Measurements from ENCODE around the gene SZRD1.

The SZRD1 gene

DNA sequence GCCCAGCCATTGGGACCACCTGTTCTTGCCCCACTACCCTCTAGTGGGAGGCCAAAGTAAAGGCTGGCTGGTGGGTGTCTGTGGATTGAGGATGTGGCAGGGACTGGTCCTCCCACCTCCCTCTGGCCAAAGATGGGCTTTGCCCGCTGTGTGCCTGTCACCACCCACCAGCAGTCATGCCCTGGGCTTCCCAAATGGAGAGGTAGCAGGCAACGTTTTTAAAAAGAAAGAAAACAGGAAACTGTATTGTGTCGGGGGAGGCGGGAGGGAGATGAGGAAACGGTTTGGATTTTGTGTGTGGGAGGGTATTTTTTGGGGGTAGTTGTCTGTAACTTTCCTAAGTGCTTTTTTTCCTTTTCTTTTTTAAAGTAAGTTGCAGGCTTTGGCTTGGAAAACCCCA is 30.1 kb downstream of the SZRD1 start:
- no peak for DNase-seq

- DNase-seq: no peak
Observed at GRCh38 chr1:16398371-16398953, 31.4 kb downstream of the SZRD1 start.

- DNase-seq: no peak
Observed at GRCh38 chr1:16402742-16403141, 35.7 kb downstream of the SZRD1 start.

GRCh38 chr1:16405441-16405840 is 38.4 kb downstream of the SZRD1 start:
- no peak for DNase-seq

DNA sequence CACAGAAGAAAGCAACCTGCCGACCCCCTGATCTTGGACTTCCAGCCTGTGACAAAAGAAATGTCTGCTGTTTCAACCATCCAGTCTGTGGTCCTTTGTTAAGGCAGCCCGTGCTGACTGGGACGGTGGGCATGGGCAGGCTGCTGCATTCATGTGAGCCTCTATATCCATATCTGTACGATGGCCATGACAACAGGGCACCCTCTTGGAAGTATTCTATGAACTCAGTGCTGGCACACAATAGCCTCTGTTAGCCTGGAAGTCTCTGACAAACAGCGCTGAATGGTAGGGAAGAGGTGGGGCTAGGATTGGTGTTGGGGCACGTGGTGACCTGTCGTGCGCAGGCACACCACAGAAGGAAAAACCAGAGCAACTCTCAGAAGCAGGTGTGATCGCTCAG is 39.8 kb downstream of the SZRD1 start:
- no peak for DNase-seq

DNA sequence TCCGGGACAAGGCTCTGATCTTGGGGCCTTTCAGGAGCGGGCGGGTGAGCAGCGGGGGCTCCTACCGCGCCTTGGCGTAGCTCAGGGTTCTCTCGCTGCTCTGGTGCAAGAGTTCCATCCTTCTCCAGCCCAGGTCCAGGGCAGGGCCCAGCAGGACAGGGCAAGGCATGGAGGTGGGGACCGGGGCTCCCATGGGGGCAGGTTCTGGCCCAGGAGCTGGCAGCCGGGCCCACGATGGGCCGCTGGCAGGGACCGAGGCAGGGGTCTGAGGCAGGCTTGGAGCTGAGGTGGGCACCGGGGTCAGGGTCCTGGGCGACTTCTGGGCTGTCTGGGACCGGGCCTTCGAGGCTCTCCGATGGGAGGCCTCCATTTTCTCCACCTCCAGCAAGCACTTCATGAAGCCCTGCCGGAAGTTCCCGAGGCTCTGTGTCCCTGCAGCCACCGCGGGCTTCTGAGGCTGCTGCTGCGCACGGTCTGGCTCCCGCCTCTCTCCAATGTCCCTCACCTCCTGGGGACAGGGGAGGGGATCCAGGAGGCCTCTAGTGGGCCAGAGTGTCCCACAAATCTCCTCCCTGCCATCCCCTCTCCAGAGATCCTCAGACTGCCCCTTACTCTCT is 42.6 kb downstream of the SZRD1 start:
- no peak for DNase-seq

DNA sequence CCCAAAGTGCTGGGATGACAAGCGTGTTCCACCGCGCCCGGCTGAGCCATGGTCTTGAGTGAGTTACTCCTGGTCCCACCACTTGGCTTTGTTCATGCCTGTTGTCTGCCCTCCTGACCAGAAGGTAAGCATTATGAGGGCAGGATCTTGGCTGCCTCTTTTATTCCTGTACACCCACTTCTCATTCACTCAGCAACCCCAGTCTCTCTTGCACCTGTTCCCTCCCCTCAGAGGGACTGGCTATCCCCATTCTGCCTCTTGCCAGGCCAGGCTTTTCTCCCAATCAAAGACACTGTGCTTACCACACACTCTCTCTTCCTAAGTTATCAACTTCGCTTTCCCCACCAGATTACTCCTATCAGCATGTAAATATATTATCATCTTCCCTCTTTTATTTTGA is 43.8 kb downstream of the SZRD1 start:
- no peak for DNase-seq

- DNase-seq: no peak
Observed at GRCh38 chr1:16413191-16413590, 46.1 kb downstream of the SZRD1 start.

- DNase-seq: no peak
Observed at GRCh38 chr1:16418823-16419425, 51.9 kb downstream of the SZRD1 start.

DNA sequence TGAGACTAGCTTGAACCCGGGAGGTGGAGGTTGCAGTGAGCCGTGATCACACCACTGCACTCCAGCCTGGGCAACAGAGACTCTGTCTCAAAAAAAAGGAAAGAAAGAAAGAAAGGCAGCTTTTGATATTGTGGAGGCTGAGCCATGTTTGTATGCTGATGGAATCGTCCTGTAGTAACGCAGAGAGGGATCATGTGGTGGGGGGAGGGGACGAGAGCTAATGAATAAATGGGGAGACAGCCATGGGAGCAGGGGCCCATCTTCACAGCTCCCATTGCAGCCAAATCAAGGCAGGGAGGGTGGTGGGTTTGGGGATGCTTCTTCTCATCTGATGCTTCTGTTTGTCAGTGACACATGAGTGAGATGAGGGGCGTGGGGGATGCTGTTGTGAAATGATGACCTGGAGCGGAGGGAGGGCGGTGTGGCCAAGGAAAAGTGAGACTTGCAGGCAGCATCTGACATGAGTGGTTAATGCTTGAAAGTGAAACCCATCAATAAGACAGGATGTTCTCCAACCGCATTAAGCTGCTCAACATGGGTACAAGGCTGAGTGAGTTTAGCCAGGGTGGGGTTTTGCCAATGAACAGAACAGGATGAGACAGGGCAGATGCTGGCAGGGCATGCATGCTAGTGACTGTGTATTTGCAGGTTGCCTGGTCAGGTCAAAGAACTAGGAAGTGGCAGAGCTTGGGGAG is 53.5 kb downstream of the SZRD1 start:
- peak; percentile 29 for DNase-seq

- DNase-seq: no peak
Observed at GRCh38 chr1:16421201-16421600, 54.2 kb downstream of the SZRD1 start.

DNA sequence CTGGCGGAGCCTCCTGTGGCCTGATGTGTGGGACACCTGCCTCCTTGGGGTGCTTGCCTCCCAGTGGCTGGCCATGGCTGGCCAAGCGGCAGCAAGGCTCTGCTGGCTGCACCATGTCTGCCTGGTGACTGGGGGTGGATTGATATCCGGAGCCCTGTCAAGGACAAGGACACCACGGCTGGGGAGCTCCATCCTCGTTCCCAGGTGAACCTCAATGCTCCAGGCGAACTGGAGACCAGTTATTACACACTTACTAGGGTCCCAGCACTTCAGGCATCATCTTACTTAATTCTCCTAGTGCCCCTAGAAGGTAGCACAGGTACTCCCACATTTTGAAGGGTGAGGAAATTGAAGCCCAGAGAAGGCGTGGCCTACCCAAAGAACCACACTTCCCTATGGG is 55.0 kb downstream of the SZRD1 start:
- no peak for DNase-seq

GRCh38 chr1:16425125-16426025 is 58.3 kb downstream of the SZRD1 start:
- DNase-seq: no peak

DNA sequence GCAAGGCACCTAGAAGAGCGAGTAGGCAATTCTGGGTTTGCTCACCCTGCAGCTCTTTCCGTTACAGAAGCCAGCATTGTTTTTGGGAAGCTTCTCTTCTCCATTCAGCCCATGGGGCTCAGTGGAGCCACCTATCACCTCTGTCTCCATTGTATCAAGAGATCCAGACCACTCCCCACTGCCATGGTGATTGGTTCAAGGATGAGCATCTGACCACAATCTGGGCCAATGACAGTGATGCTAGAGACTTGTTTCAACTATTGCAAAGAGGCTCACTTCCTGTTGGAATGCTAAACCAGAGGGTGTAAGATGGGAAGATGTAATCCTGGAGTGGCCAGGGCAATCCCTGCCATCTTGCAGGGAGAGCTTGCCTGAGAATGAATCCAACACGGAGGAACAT is 63.6 kb downstream of the SZRD1 start:
- DNase-seq: no peak

GRCh38 chr1:16433030-16433429 is 66.0 kb downstream of the SZRD1 start:
- no peak for DNase-seq

DNA sequence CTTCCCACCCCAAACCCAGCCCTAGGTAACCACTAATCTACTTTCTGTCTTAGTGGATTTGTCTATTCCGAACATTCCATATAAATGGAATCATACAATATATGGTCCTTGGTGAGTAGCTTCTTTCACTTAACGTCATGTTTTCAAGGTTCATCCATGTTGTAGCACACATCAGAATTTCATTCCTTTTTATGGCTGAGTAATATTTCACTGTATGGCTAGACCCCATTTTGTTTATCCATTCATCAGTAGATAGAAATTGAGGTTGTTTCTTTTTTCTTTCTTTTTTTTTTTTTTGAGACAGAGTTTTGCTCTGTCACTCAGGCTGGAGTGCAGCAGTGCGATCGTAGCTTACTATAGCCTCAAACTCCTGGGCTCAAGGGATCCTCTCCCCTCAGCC is 67.0 kb downstream of the SZRD1 start:
- no peak for DNase-seq

GRCh38 chr1:16434501-16434900 is 67.5 kb downstream of the SZRD1 start:
- DNase-seq: no peak

GRCh38 chr1:16436946-16437474 is 70.0 kb downstream of the SZRD1 start, which contains the start of gene SPATA21:
Gene SPATA21, minus strand, starts transcription at chr1:16437424. Its CDS starts 6,053 bp downstream, at chr1:16431371.
- DNase-seq: no peak

- no peak for DNase-seq
Observed at GRCh38 chr1:16438516-16438915, 71.5 kb downstream of the SZRD1 start.

DNA sequence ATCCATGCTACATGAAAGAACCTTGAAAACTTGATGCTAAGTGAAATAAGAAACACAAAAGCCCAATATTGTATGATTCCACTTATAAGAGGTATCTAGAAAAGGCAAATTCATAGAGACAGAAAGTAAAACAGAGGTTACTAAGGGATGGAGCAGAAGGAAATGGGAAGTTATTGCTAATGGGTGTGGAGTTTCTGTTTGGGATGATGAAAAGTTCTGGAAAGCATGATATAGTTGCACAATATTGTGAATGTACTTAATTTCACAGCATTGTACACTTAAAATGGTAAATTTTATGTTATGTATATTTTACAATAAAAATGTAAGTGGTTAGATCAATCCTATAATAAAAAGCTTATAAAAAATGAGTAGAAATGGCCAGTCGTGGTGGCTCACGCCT is 71.9 kb downstream of the SZRD1 start:
- no peak for DNase-seq

- DNase-seq: no peak
Observed at GRCh38 chr1:16440131-16440469, 73.1 kb downstream of the SZRD1 start.

GRCh38 chr1:16440470-16441281 is 73.6 kb downstream of the SZRD1 start, which contains the start of gene NECAP2:
Gene NECAP2, plus strand, starts transcription at chr1:16440724. Its CDS starts 38 bp downstream, at chr1:16440762.
- peak; percentile 95 for DNase-seq

All from activated T-cell treated with anti-CD3 and anti-CD28 coated beads, Interleukin-2, amount 50 U/mL, for 1 hour (primary cell).